Measurements from ENCODE around the gene ZNF200.

GRCh38 chr16:3249451-3249850 lies 14.5 kb upstream of the ZNF200 start:
- TF ChIP-seq CTCF (IDR thresholded peaks at IDR 0.05 in 4 of 5, conservative IDR thresholded peaks at IDR 0.05 in 1 of 5) (no peak), POLR2A (IDR thresholded peaks at IDR 0.05) (no peak)
